Measurements from ENCODE around the gene PTMS.

DNA sequence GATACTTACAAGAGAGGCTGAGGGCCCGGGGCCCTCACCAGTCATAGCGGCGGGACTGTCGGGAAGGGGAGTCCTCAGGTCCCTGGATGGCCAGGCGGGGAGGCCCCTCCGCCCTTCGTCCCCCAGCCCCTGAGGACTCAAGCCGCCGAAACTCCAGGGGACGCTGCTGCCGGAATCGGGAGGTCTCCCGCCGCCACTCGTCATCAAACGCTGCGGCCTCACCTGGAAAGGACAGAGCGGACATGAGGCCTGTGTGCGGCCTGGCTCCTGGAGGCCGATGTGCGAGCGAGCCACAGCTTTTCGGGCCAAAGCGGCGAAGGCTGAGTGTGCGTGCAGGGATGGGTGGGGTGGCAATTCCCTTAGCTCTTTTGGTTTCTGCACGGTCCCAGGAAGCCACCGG lies 17.4 kb upstream of the PTMS start:
- TF ChIP-seq POLR2A (IDR thresholded peaks at IDR 0.05): no peak
- TF ChIP-seq, protein P1, sequence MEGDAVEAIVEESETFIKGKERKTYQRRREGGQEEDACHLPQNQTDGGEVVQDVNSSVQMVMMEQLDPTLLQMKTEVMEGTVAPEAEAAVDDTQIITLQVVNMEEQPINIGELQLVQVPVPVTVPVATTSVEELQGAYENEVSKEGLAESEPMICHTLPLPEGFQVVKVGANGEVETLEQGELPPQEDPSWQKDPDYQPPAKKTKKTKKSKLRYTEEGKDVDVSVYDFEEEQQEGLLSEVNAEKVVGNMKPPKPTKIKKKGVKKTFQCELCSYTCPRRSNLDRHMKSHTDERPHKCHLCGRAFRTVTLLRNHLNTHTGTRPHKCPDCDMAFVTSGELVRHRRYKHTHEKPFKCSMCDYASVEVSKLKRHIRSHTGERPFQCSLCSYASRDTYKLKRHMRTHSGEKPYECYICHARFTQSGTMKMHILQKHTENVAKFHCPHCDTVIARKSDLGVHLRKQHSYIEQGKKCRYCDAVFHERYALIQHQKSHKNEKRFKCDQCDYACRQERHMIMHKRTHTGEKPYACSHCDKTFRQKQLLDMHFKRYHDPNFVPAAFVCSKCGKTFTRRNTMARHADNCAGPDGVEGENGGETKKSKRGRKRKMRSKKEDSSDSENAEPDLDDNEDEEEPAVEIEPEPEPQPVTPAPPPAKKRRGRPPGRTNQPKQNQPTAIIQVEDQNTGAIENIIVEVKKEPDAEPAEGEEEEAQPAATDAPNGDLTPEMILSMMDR (IDR thresholded peaks at IDR 0.05): no peak

Measured in testis (tissue), 2 donors.